ENCODE measurements around the gene MYL12B. TPM values are rescaled to one million over a fixed set of nuclear protein-coding genes. Genes with fewer than 3 reads are reported as not detected.

Gene MYL12B
- total RNA-seq, 1 experiment from 2014 or later, result 166 TPM

- Mint-ChIP-seq H3K27ac (peak overlapping the region in 1 of 3 experiments; percentile 81; a peak in 3 of 7 replicates), H3K9me3 (no peaks in the 10 kb centered on the region), H3K4me1 (peaks cover 22 to 31% of the 10 kb centered on the region in 2 experiments), H3K36me3 (ENCODE audit: insufficient read depth in 1 of 3, low read depth in 3 of 3) (peaks cover 38 to 64% (median 60%) of the 10 kb centered on the region in 3 experiments), H3K27me3 (ENCODE audit: low read depth) (no peaks in the 10 kb centered on the region), H3K4me3 (no peak overlapping the region)
- no peak overlapping the region for H3K14ac ChIP-seq (ENCODE audit: insufficient read depth, low read length)
- no peak overlapping the region for H4K91ac ChIP-seq (ENCODE audit: insufficient read length, low read depth, low read length)
- H2BK120ac ChIP-seq (ENCODE audit: low read depth, low read length, poor library complexity, severe bottlenecking), result no peak overlapping the region
- no peak overlapping the region for H2AK5ac ChIP-seq (ENCODE audit: insufficient read length, low read length)
- H3K23me2 ChIP-seq (ENCODE audit: insufficient read length, low read depth, low read length, poor library complexity, severe bottlenecking), result peaks cover 3% of the 10 kb centered on the region
- no peak overlapping the region for H2BK12ac ChIP-seq (ENCODE audit: insufficient read length, low read depth, low read length)
- H3K4me2 ChIP-seq (ENCODE audit: insufficient read depth, insufficient read length, low read length), result no peak overlapping the region
- H2AFZ ChIP-seq (ENCODE audit: low read length), result no peak overlapping the region
- H3K79me2 ChIP-seq (ENCODE audit: insufficient read depth, low read length), result peaks cover 20% of the 10 kb centered on the region; the same call in 1 of the 2 replicates
- no peak overlapping the region for H4K5ac ChIP-seq (ENCODE audit: insufficient read length, low read depth, low read length)
- H3K56ac ChIP-seq (ENCODE audit: insufficient read length, low read depth, low read length), result no peak overlapping the region
- H2BK15ac ChIP-seq (ENCODE audit: low read depth, low read length), result no peak overlapping the region
- no peak overlapping the region for H2BK20ac ChIP-seq (ENCODE audit: low read depth, low read length, poor library complexity, severe bottlenecking)
- DNase-seq, result no peak
- no peaks in the 10 kb centered on the region for H3K9me3 ChIP-seq (ENCODE audit: control insufficient read depth, low read depth, low read length)
- no peaks in the 10 kb centered on the region for H4K20me1 ChIP-seq (ENCODE audit: control insufficient read depth, insufficient read depth, insufficient read length)
- TF ChIP-seq, protein P1, sequence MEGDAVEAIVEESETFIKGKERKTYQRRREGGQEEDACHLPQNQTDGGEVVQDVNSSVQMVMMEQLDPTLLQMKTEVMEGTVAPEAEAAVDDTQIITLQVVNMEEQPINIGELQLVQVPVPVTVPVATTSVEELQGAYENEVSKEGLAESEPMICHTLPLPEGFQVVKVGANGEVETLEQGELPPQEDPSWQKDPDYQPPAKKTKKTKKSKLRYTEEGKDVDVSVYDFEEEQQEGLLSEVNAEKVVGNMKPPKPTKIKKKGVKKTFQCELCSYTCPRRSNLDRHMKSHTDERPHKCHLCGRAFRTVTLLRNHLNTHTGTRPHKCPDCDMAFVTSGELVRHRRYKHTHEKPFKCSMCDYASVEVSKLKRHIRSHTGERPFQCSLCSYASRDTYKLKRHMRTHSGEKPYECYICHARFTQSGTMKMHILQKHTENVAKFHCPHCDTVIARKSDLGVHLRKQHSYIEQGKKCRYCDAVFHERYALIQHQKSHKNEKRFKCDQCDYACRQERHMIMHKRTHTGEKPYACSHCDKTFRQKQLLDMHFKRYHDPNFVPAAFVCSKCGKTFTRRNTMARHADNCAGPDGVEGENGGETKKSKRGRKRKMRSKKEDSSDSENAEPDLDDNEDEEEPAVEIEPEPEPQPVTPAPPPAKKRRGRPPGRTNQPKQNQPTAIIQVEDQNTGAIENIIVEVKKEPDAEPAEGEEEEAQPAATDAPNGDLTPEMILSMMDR (conservative IDR thresholded peaks at IDR 0.05), result no peak
- no peaks in the 10 kb centered on the region for H3K79me1 ChIP-seq (ENCODE audit: insufficient read depth, low read depth, low read length, poor library complexity, severe bottlenecking)
- H3K4ac ChIP-seq (ENCODE audit: low read depth, low read length), result no peak overlapping the region
- WGBS (ENCODE audit: extremely low coverage, insufficient read length, low lambda C conversion rate), result no CpG with 5 or more reads among the region's 1 CpG
- H3T11ph ChIP-seq (ENCODE audit: low read length), result no peak overlapping the region
- no peaks in the 10 kb centered on the region for H3K27me3 ChIP-seq (ENCODE audit: insufficient read depth, low read length)
- H3K23ac ChIP-seq (ENCODE audit: insufficient read length, low read depth, low read length), result no peak overlapping the region
- no peak overlapping the region for H3K27ac ChIP-seq (ENCODE audit: insufficient read length, low read depth, low read length)
- no peaks in the 10 kb centered on the region for H3K4me1 ChIP-seq (ENCODE audit: insufficient read depth, low read length)
- H3K9ac ChIP-seq (ENCODE audit: extremely low read depth, insufficient read length, low read length), result no peak overlapping the region
- H4K8ac ChIP-seq (replicated peaks; ENCODE audit: insufficient read length, low read depth, low read length), result no peak overlapping the region
- H2BK5ac ChIP-seq (ENCODE audit: insufficient read length, low read length), result no peak overlapping the region
- H3K18ac ChIP-seq (ENCODE audit: insufficient read length, low read depth, low read length), result no peak overlapping the region
Measured at GRCh38 chr18:3252843-3253242, 9.1 kb upstream of the MYL12B start.

Measured in H9 (cell line).